NT2/D1 (cell line): Measurements from ENCODE around the gene LRRC26.

Experiments used
- SUZ12 ChIP-seq: IDR thresholded peaks from 2 replicates; pipeline ENCODE4 v1.6.1; 2011; ENCODE audit not compliant: insufficient read length, insufficient read depth; ENCODE audit errors: extremely low read depth
- YY1 ChIP-seq: IDR thresholded peaks from 2 replicates; pipeline ENCODE4 v1.6.1; 2011; ENCODE audit not compliant: insufficient read length, insufficient read depth
- ZNF274 ChIP-seq: IDR thresholded peaks from 2 replicates; pipeline ENCODE4 v1.6.1; 2011; ENCODE audit warnings: mild to moderate bottlenecking, low read depth, low read length

GRCh38 chr9:137162505-137163364 lies 7.1 kb downstream of the LRRC26 start:
- no peak for TF ChIP-seq YY1
- TF ChIP-seq ZNF274: no peak
- no peak for TF ChIP-seq SUZ12
